ENCODE results near the gene CCDC15.

GRCh38 chr11:125090816-125091215 lies 136.8 kb downstream of the CCDC15 start:
- TF ChIP-seq CTCF (IDR thresholded peaks at IDR 0.05) (no peak), POLR2A (IDR thresholded peaks at IDR 0.05) (no peak), POLR2AphosphoS5 (IDR thresholded peaks at IDR 0.05) (no peak)
